HEK293T (cell line): ENCODE results near the gene RDH12.
"Not testable (repeated sequence)": the region's sequence is repeated elsewhere in the genome, so short reads cannot be mapped to it uniquely, and the experiment has no call there.

Experiments used
- BHLHE40 ChIP-seq: fragments of 450-650 bp; IDR thresholded peaks from 2 replicates; pipeline ENCODE4 v1.6.1; 2016; ENCODE audit warnings: mild to moderate bottlenecking, moderate library complexity, borderline replicate concordance
- ELF4 ChIP-seq: fragments of 450-650 bp; IDR thresholded peaks from 2 replicates; pipeline ENCODE4 v1.6.1; 2017; ENCODE audit warnings: antibody characterized with exemption
- FOXA1 ChIP-seq: fragments of 450-650 bp; IDR thresholded peaks from 2 replicates; pipeline ENCODE4 v1.6.1; 2016; ENCODE audit warnings: mild to moderate bottlenecking
- FOXM1 ChIP-seq: fragments of 450-650 bp; IDR thresholded peaks from 2 replicates; pipeline ENCODE4 v1.6.1; 2017; ENCODE audit warnings: mild to moderate bottlenecking, borderline replicate concordance
- PKNOX1 ChIP-seq: fragments of 450-650 bp; IDR thresholded peaks from 2 replicates; pipeline ENCODE4 v1.6.1; 2016
- SP1 ChIP-seq: fragments of 450-650 bp; IDR thresholded peaks from 2 replicates; pipeline ENCODE4 v1.6.1; 2017
- SUZ12 ChIP-seq: fragments of 450-650 bp; IDR thresholded peaks from 2 replicates; pipeline ENCODE4 v1.6.1; 2016; ENCODE audit warnings: mild to moderate bottlenecking
- TARDBP ChIP-seq: fragments of 450-650 bp; IDR thresholded peaks from 2 replicates; pipeline ENCODE4 v1.6.1; 2016

GRCh38 chr14:67701492-67701891 lies at the start of gene RDH12:
- TF ChIP-seq FOXA1, BHLHE40, TARDBP, SUZ12, FOXM1, SP1, ELF4: not testable (repeated sequence)
- peak; percentile 18; the same call in 1 of the 2 replicates for TF ChIP-seq PKNOX1
